Hepatocyte (in vitro differentiated cells): ENCODE data around the gene TUBAL3.

Source experiments
- CTCF ChIP-seq: fragments of 200-600 bp; sonication (generic); IDR thresholded peaks from 2 replicates; pipeline ENCODE4 v1.5.1; 2016; ENCODE audit warnings: antibody characterized with exemption, mild to moderate bottlenecking; ENCODE audit not compliant: poor library complexity
- EZH2 ChIP-seq: fragments of 200-600 bp; sonication (generic); IDR thresholded peaks from 2 replicates; pipeline ENCODE4 v1.6.1; 2016; ENCODE audit warnings: antibody characterized with exemption, mild to moderate bottlenecking, borderline replicate concordance

- TF ChIP-seq CTCF (no peak), EZH2 (no peak)
Observed at GRCh38 chr10:5448333-5449001, 43.8 kb upstream of the TUBAL3 start.
